ENCODE measurements around the gene SNX9.

The SNX9 gene

GRCh38 chr6:157904999-157905398 is 82.0 kb downstream of the SNX9 start:
- FAIRE-seq (no peak), DNase-seq (ENCODE audit: insufficient read length, low spot score) (no peak)
- TF ChIP-seq CTCF (IDR thresholded peaks at IDR 0.05; ENCODE audit: insufficient read depth, missing control alignments) = no peak

GRCh38 chr6:157905590-157906342 is 82.7 kb downstream of the SNX9 start:
- DNase-seq (ENCODE audit: insufficient read length, low spot score) = no peak
- no peak for TF ChIP-seq CTCF (IDR thresholded peaks at IDR 0.05; ENCODE audit: insufficient read depth, missing control alignments)
- FAIRE-seq = no peak

- FAIRE-seq = no peak
- no peak for DNase-seq (ENCODE audit: insufficient read length, low spot score)
- no peak for TF ChIP-seq CTCF (IDR thresholded peaks at IDR 0.05; ENCODE audit: insufficient read depth, missing control alignments)
Observed at GRCh38 chr6:157906537-157907061, 83.6 kb downstream of the SNX9 start.

GRCh38 chr6:157907651-157908050 is 84.6 kb downstream of the SNX9 start:
- FAIRE-seq (no peak), DNase-seq (ENCODE audit: insufficient read length, low spot score) (no peak)
- no peak for TF ChIP-seq CTCF (IDR thresholded peaks at IDR 0.05; ENCODE audit: insufficient read depth, missing control alignments)

- FAIRE-seq (no peak), DNase-seq (ENCODE audit: insufficient read length, low spot score) (no peak)
- no peak for TF ChIP-seq CTCF (IDR thresholded peaks at IDR 0.05; ENCODE audit: insufficient read depth, missing control alignments)
Observed at GRCh38 chr6:157908369-157909281, 85.6 kb downstream of the SNX9 start.

GRCh38 chr6:157909282-157909664 is 86.2 kb downstream of the SNX9 start:
- FAIRE-seq (no peak), DNase-seq (ENCODE audit: insufficient read length, low spot score) (no peak)
- no peak for TF ChIP-seq CTCF (IDR thresholded peaks at IDR 0.05; ENCODE audit: insufficient read depth, missing control alignments)
